HUES64 (cell line): ENCODE results near the gene SART1.
A peak's percentile ranks its signal among the peaks of the same experiment; 100 is the strongest.

ENCODE experiments used
- H3K27ac ChIP-seq: 2 replicates; pipeline ENCODE4 v1.7.0; 2013; ENCODE audit warnings: low read depth, low read length, inconsistent platforms
- H3K27me3 ChIP-seq: 2 replicates; pipeline ENCODE4 v1.6.1; 2013; ENCODE audit warnings: mild to moderate bottlenecking, low read length; ENCODE audit not compliant: insufficient read depth
- H3K36me3 ChIP-seq: 2 replicates; pipeline ENCODE4 v1.6.1; 2013; ENCODE audit warnings: mild to moderate bottlenecking, low read length; ENCODE audit not compliant: insufficient read depth
- H3K4me1 ChIP-seq: 2 replicates; pipeline ENCODE4 v1.6.1; 2013; ENCODE audit warnings: mild to moderate bottlenecking, low read length, moderate library complexity; ENCODE audit not compliant: insufficient read depth
- H3K4me3 ChIP-seq: 2 replicates; pipeline ENCODE4 v1.5.1; 2013; ENCODE audit warnings: mild to moderate bottlenecking, low read length, moderate library complexity
- H3K9ac ChIP-seq: 2 replicates; pipeline ENCODE4 v1.6.1; 2013; ENCODE audit warnings: mild to moderate bottlenecking, low read depth, low read length
- H3K9me3 ChIP-seq: 2 replicates; pipeline ENCODE4 v1.6.1; 2013; ENCODE audit warnings: low read depth, low read length; ENCODE audit not compliant: insufficient read depth
- WGBS: fragments of 150-250, 120-280 bp; methylation state at CpG from one replicate; pipeline ENCODE4 v1.1.7; 2013; ENCODE audit warnings: missing lambda C conversion rate; 5-methylcytosine and 5-hydroxymethylcytosine counted together

The SART1 gene

GRCh38 chr11:66012946-66013761 is 51.6 kb downstream of the SART1 start:
- Histone ChIP-seq H3K4me1 (no peaks in the 10 kb centered on the region), H3K9ac (no peak overlapping the region), H3K27me3 (peaks cover 12% of the 10 kb centered on the region), H3K36me3 (no peaks in the 10 kb centered on the region), H3K4me3 (no peak overlapping the region), H3K27ac (no peak overlapping the region), H3K9me3 (no peaks in the 10 kb centered on the region)
- 87% methylated on average over 12 of the region's 12 CpGs for WGBS

GRCh38 chr11:66013762-66014100 is 52.2 kb downstream of the SART1 start:
- Histone ChIP-seq H3K4me3 (no peak overlapping the region), H3K9ac (no peak overlapping the region), H3K9me3 (no peaks in the 10 kb centered on the region), H3K36me3 (no peaks in the 10 kb centered on the region), H3K4me1 (no peaks in the 10 kb centered on the region), H3K27ac (no peak overlapping the region), H3K27me3 (peaks cover 12% of the 10 kb centered on the region)
- 78% methylated on average over 7 of the region's 7 CpGs for WGBS

GRCh38 chr11:66014804-66015453 is 53.4 kb downstream of the SART1 start:
- H3K4me3 ChIP-seq = no peak overlapping the region
- H3K27ac ChIP-seq = no peak overlapping the region
- H3K9me3 ChIP-seq = no peaks in the 10 kb centered on the region
- no peaks in the 10 kb centered on the region for H3K36me3 ChIP-seq
- no peaks in the 10 kb centered on the region for H3K4me1 ChIP-seq
- WGBS = 94% methylated on average over 6 of the region's 6 CpGs
- no peak overlapping the region for H3K9ac ChIP-seq
- H3K27me3 ChIP-seq = peaks cover 12% of the 10 kb centered on the region

DNA sequence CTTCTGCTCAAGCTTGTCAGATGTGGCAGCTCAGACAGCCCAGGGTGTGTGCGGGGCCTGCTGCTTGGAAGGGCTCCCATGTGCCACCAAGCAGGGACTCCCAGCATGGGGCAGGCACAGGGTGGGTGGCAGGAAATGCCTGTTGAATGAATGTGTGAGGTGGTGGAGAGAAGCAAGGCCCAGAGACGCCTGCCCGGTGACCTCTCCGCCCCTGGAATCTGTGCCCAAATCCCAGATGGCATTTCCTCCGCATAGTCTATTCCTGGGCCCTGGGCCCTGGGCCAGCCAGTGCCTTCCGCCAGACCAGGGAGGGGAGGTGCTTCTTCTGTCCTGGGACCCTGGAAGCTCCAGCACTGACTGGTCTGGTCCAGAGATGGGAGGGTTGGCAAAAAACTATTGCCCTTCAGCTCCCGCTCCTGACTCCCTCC is 53.9 kb downstream of the SART1 start:
- WGBS = 90% methylated on average over 7 of the region's 7 CpGs
- Histone ChIP-seq H3K9me3 (no peaks in the 10 kb centered on the region), H3K9ac (no peak overlapping the region), H3K4me3 (no peak overlapping the region), H3K36me3 (no peaks in the 10 kb centered on the region), H3K4me1 (no peaks in the 10 kb centered on the region), H3K27me3 (peaks cover 12% of the 10 kb centered on the region), H3K27ac (no peak overlapping the region)

- Histone ChIP-seq H3K9me3 (no peaks in the 10 kb centered on the region), H3K27ac (no peak overlapping the region), H3K9ac (no peak overlapping the region), H3K27me3 (peaks cover 12% of the 10 kb centered on the region), H3K4me1 (no peaks in the 10 kb centered on the region), H3K36me3 (no peaks in the 10 kb centered on the region), H3K4me3 (no peak overlapping the region)
- 87% methylated on average over 18 of the region's 18 CpGs for whole genome bisulfite sequencing
These were observed 54.6 kb downstream of the SART1 start for GRCh38 chr11:66015936-66016792.

- Histone ChIP-seq H3K9ac (no peak overlapping the region), H3K27me3 (peaks cover 10% of the 10 kb centered on the region), H3K4me3 (no peak overlapping the region), H3K9me3 (no peaks in the 10 kb centered on the region), H3K36me3 (no peaks in the 10 kb centered on the region), H3K27ac (no peak overlapping the region), H3K4me1 (no peaks in the 10 kb centered on the region)
- 94% methylated on average over 10 of the region's 10 CpGs for WGBS
These were observed 55.3 kb downstream of the SART1 start for GRCh38 chr11:66016793-66017177.

DNA sequence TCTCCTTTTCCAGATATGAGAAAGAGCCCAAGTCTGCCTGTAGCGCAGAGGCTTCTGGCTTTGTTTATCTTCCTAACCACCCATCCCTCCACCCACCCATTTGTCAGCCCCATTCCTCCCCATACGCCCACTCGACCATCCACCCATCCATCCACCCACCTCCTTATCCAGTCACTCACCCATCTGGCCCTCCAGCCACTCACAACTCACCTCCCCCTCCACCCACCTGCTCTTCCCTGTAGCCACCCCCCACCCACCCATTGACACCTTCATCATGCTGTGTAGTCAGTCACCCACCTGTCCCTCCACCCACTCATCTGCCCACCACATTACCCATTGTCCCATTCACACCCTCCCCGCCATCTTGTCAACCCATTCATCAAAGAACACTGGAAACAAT is 55.8 kb downstream of the SART1 start:
- no peaks in the 10 kb centered on the region for H3K36me3 ChIP-seq
- no peak overlapping the region for H3K9ac ChIP-seq
- H3K27ac ChIP-seq = no peak overlapping the region
- no peak overlapping the region for H3K4me3 ChIP-seq
- no peaks in the 10 kb centered on the region for H3K9me3 ChIP-seq
- no peaks in the 10 kb centered on the region for H3K4me1 ChIP-seq
- 79% methylated on average over 4 of the region's 4 CpGs for WGBS
- peaks cover 6% of the 10 kb centered on the region for H3K27me3 ChIP-seq

- WGBS = 84% methylated on average over 8 of the region's 8 CpGs
- Histone ChIP-seq H3K27ac (no peak overlapping the region), H3K4me3 (no peak overlapping the region), H3K4me1 (no peaks in the 10 kb centered on the region), H3K9me3 (no peaks in the 10 kb centered on the region), H3K36me3 (no peaks in the 10 kb centered on the region), H3K27me3 (peaks cover 15% of the 10 kb centered on the region), H3K9ac (no peak overlapping the region)
These were observed 58.7 kb downstream of the SART1 start for GRCh38 chr11:66020212-66020611.

DNA sequence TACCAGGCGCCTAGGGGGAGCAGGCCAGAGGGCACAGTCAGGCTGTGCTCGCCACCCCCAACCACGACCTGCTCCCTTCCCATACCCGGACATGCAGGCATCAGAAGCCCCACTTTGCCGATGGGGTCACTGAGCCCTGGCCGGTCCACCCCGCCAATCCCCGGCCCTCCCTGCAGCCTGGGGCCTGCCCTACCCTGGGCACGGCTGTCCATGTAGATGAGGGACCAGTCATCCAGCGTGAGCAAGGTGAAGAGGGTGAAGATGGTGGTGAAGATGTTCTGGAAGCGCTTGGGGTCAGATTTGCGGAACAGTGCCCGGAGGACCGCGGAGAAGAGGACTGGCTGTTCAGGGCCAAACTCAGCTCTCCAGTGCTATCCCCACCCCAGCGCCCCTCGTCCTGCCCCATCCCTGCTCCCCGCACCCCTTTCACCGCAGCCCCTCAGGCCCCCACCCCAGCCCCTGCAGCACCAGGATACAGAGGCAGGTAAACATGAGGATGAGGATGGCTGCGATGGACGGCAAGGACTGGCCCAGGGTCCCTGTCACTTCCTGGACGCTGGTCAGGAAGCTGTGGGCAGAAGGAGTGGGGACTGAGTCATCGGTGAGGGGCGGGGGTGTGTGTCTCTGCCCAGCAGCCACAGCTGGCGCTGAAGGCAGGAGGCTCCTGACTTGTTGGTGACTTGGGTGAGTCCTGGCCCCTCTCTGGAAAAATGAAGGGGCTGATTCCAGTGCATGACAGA is 59.3 kb downstream of the SART1 start:
- Histone ChIP-seq H3K9me3 (no peaks in the 10 kb centered on the region), H3K9ac (no peak overlapping the region), H3K27ac (no peak overlapping the region), H3K4me1 (no peaks in the 10 kb centered on the region), H3K27me3 (peaks cover 15% of the 10 kb centered on the region), H3K4me3 (no peak overlapping the region), H3K36me3 (no peaks in the 10 kb centered on the region)
- WGBS = 85% methylated on average over 23 of the region's 25 CpGs

GRCh38 chr11:66022401-66023185 is 61.1 kb downstream of the SART1 start:
- H3K4me3 ChIP-seq = peak overlapping the region; percentile 21; the same call in 1 of the 2 replicates
- H3K36me3 ChIP-seq = no peaks in the 10 kb centered on the region
- no peaks in the 10 kb centered on the region for H3K9me3 ChIP-seq
- H3K27ac ChIP-seq = no peak overlapping the region
- H3K27me3 ChIP-seq = peaks cover 15% of the 10 kb centered on the region
- H3K9ac ChIP-seq = no peak overlapping the region
- H3K4me1 ChIP-seq = no peaks in the 10 kb centered on the region
- 33% methylated on average over 46 of the region's 46 CpGs for WGBS
